ENCODE data around the gene GDI1.
"Not testable (repeated sequence)": the region's sequence is repeated elsewhere in the genome, so short reads cannot be mapped to it uniquely, and the experiment has no call there.

Gene GDI1

GRCh38 chrX:154436983-154437752, at the start of gene GDI1:
Gene GDI1 (plus strand): TSS chrX:154437154. CDS start chrX:154437255, 101 bp downstream.
- in situ Hi-C loops (cut with MboI; ENCODE audit: low sequenced_read_pairs), result no loop called here

DNA sequence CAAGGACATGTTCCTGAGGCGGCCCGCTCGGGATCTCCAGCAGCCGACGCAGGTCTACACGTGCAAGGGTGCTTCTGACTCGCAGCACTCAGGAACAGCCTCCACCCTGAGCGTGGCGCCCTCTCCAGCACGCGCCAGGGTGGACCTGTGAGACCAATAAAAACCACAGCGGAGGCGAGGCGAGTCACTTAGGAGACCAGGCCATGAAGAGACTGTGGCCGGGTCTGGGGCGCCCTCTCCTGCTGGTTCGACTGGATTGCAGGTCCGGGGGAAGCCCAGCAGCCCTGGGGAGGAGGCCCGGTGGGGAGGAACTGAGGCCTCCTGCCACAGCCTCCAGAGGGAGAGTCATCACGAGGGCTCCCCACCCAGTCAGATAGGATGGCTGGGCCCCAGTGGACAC, 48.9 kb upstream of the GDI1 start:
- in situ Hi-C loops (cut with MboI; ENCODE audit: low sequenced_read_pairs), result not testable (repeated sequence)

- in situ Hi-C loops (cut with MboI; ENCODE audit: low sequenced_read_pairs), result not testable (repeated sequence)
Observed at GRCh38 chrX:154388649-154389048, 48.3 kb upstream of the GDI1 start.

DNA sequence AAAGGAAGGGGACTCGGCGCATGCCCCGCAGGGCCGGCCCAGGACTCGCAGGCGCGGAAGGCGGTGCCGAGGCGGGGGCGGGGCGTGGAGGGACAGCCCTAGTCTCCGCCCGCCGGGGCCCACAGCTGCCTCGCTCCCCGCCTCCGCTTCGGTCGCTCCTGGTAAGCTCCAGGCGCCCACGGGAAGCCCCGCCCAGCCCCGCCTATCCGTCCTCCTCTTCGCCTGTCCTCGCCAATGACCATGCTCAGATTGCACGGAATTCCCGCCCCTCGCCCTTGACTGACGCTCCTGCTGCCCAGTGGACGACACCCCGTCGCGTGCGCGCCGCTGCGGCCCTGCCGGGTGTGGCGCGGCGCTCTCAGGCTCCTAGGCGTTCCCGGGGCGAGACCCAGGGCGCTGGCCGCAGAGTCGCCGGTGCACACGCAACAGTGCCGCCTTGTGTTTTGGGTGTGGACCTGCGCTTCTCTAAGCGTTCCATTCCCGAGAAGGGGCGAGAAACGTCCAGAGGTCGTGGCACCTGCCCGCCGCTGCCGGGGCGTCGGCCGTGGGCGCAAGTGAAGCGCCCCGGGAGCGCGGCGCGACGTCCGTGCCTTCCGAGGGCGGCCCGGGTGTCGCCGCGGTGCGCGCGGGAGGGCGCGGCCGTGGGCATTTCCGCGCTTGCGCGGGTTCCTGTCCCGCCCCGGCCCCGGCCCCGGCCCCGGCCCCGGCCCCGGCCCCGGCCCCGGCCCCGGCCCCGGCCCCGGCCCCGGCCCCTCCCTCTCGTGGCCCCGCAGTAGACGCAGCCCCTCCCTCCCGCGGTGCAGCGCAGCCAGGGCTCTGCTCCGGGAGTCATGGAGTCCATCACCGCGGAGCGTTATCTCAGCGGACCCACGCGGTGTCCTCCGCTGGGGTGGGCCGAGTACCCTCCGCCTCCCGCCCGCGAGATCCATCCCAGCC, 46.9 kb upstream of the GDI1 start:
- in situ Hi-C loops (cut with MboI; ENCODE audit: low sequenced_read_pairs), result not testable (repeated sequence)

DNA sequence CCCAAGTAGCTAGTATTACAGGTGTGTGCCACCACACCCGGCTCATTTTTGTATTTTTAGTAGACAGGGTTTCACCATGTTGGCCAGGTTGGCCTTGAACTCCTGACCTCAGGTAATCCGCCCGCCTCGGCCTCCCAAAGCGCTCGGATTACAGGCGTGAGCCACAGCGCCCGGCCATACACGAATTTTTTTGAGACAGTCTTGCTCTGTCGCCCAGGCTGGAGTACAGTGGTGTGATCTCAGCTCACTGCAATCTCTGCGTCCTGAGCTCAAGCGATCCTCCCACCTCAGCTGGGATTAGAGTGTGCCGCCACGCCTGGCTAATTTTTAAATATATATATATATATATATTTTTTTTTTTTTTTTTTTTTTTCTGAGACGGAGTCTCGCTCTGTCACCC, 40.6 kb upstream of the GDI1 start:
- in situ Hi-C loops (cut with MboI; ENCODE audit: low sequenced_read_pairs), result not testable (repeated sequence)

- in situ Hi-C loops (cut with MboI; ENCODE audit: low sequenced_read_pairs), result no loop called here
Observed at GRCh38 chrX:154396973-154397887, 39.7 kb upstream of the GDI1 start.

GRCh38 chrX:154397888-154398667, 38.9 kb upstream of the GDI1 start, which contains the start of gene RPL10:
Gene RPL10 (plus strand): TSS chrX:154398377. CDS start chrX:154398520, 143 bp downstream.
- in situ Hi-C loops (cut with MboI; ENCODE audit: low sequenced_read_pairs), result no loop called here

GRCh38 chrX:154398668-154399526, 38.1 kb upstream of the GDI1 start:
- in situ Hi-C loops (cut with MboI; ENCODE audit: low sequenced_read_pairs), result no loop called here

GRCh38 chrX:154399527-154400368, 37.2 kb upstream of the GDI1 start:
- in situ Hi-C loops (cut with MboI; ENCODE audit: low sequenced_read_pairs), result no loop called here

DNA sequence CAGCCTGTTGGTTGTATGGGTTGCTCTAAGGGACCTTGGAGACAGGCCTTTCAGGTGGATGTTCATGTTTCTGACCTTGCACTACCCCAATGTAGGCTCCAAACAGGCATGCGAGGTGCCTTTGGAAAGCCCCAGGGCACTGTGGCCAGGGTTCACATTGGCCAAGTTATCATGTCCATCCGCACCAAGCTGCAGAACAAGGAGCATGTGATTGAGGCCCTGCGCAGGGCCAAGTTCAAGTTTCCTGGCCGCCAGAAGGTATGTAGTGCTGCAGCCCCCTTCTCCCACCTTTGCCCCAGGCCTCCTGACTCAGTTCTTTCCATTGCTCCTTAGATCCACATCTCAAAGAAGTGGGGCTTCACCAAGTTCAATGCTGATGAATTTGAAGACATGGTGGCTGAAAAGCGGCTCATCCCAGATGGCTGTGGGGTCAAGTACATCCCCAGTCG, 36.6 kb upstream of the GDI1 start:
- in situ Hi-C loops (cut with MboI; ENCODE audit: low sequenced_read_pairs), result not testable (repeated sequence)

DNA sequence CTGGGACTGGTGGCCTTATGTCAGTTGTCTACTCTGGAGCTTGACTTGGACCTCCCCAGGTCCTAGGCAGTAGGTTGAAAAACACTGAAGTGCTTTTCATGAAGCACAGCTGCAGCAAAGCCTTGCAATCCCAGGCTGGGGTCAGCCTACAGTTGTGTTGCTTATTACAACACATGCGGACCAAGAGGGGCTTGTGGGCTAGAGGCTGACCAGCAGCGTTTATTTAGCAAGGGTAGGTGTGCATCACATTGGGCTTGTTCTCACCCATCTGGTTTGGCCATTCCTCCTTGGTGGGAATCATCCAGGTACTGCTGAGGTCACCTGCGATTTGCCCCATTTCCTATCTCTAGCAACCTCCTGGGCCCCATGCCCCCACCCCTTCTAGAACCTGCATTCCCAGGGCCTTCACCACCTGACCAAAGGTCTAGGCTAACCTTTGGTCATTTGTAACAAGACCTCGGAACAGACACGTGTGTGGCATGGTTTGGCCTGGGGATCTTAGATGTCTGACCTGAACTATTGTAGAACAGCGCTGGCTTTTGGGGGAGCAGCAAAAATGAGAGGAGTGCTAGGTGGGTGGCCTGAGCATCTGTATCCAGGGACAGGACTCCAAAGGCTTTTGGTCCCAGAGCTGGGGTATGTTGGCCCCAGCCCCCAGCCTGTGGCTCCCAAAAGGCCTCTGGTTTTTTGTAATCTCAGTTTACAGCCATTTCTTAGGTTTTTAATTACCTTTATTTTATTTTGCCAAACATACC, 35.7 kb upstream of the GDI1 start:
- in situ Hi-C loops (cut with MboI; ENCODE audit: low sequenced_read_pairs), result no loop called here

DNA sequence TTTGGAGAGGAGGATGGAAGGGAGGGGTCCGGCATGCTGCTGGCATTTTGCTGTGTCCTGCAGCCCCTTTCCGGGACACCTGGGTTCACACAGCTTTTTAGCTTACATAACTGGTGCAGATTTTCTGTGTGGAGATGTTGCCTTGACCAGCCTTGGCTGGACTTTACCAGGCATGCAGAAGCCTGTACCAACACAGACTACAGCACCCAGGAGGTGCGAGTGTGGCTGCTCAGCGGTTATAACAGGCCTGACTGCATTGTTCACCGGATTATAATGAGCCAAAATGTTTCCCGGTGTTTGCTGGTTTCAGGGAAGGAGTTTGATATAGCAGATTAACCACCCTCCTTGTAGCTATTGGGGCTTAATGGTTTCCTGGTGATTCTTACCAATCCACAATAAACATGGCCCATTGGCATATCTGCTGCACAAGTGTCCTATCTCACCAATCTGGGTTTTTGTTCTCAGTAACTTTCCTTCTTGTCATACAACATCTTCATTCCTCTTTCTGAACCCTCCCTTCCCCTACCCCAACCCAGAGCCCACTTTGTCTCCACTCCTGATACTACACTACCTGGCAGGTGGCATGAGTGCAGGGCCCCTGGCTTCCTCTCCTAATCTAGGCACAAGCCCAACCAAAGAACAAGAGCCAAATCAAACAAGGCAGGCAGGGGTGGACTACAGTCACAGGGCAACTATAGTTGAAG, 34.9 kb upstream of the GDI1 start:
- in situ Hi-C loops (cut with MboI; ENCODE audit: low sequenced_read_pairs), result no loop called here

DNA sequence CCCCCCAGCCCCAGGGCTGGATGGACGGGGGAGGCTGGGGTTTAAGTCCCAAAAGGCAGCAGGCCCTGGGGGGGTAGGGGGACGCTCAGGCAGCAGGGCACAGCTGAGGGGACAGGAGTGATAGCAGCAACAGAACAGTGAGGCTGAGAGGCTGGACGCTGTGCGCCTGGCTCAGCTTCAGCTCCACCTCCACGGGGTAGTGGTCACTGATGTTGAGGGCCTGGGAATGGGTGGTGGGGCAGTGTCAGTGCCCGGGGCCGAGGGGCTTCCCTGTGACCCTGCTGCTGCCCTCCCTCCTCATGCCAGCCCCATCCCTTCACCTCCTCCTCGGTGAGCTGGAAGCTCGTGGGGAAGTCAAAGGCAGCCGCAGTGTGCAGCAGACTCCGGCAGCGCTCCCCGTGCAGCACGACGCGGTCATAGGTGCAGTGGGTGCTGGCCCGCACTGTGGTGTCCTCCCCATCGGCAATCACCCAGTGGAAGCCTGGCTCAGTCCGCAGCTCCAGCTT, 34.3 kb upstream of the GDI1 start:
- in situ Hi-C loops (cut with MboI; ENCODE audit: low sequenced_read_pairs), result no loop called here

GRCh38 chrX:154403192-154403591, 33.8 kb upstream of the GDI1 start:
- in situ Hi-C loops (cut with MboI; ENCODE audit: low sequenced_read_pairs), result no loop called here

- in situ Hi-C loops (cut with MboI; ENCODE audit: low sequenced_read_pairs), result no loop called here
Observed at GRCh38 chrX:154403858-154404257, 33.1 kb upstream of the GDI1 start.

GRCh38 chrX:154404625-154405192, 32.2 kb upstream of the GDI1 start:
- in situ Hi-C loops (cut with MboI; ENCODE audit: low sequenced_read_pairs), result no loop called here
